KMS-11 (cell line): ENCODE results near the gene RBM17.

Experiments
- H2AFZ ChIP-seq: fragments of 200-600 bp; sonication (generic); 2 replicates; pipeline ENCODE4 v1.6.1; 2016; ENCODE audit warnings: antibody characterized with exemption, mixed run types, low read depth
- H3K27ac ChIP-seq: fragments of 200-600 bp; sonication (generic); 2 replicates; pipeline ENCODE4 v1.6.1; 2016; ENCODE audit warnings: mild to moderate bottlenecking, mixed run types
- H3K27me3 ChIP-seq: fragments of 200-600 bp; sonication (generic); 2 replicates; pipeline ENCODE4 v1.6.1; 2017; ENCODE audit warnings: mild to moderate bottlenecking, low read depth, mixed run types, moderate library complexity; ENCODE audit not compliant: insufficient read depth
- H3K36me3 ChIP-seq: fragments of 200-600 bp; sonication (generic); 2 replicates; pipeline ENCODE4 v1.6.1; 2017; ENCODE audit warnings: mild to moderate bottlenecking, mixed run types; ENCODE audit not compliant: insufficient read depth
- H3K4me1 ChIP-seq: fragments of 200-600 bp; sonication (generic); 2 replicates; pipeline ENCODE4 v1.6.1; 2016; ENCODE audit warnings: mild to moderate bottlenecking, low read depth, mixed run types; ENCODE audit not compliant: poor library complexity, severe bottlenecking
- H3K4me2 ChIP-seq: fragments of 200-600 bp; sonication (generic); 2 replicates; pipeline ENCODE4 v1.7.0; 2016; ENCODE audit warnings: mild to moderate bottlenecking, mixed run types
- H3K4me3 ChIP-seq: fragments of 200-600 bp; sonication (generic); IDR thresholded peaks from 2 replicates; pipeline ENCODE4 v1.6.1; 2017; ENCODE audit warnings: low read depth, low read length, mixed read lengths; ENCODE audit not compliant: insufficient read depth
- H3K79me2 ChIP-seq: fragments of 200-600 bp; sonication (generic); 2 replicates; pipeline ENCODE4 v1.6.1; 2016; ENCODE audit warnings: low read depth, mixed run types; ENCODE audit not compliant: insufficient read depth
- H3K9ac ChIP-seq: fragments of 200-600 bp; sonication (generic); 2 replicates; pipeline ENCODE4 v1.6.1; 2016; ENCODE audit warnings: mild to moderate bottlenecking, mixed run types
- H4K20me1 ChIP-seq: fragments of 200-600 bp; sonication (generic); 2 replicates; pipeline ENCODE4 v1.6.1; 2016; ENCODE audit warnings: mild to moderate bottlenecking, mixed run types; ENCODE audit not compliant: insufficient read depth
- CTCF ChIP-seq: fragments of 200-600 bp; sonication (generic); conservative IDR thresholded peaks from 2 replicates; pipeline ENCODE4 v1.6.1; 2017; ENCODE audit warnings: low read depth, mild to moderate bottlenecking, antibody characterized with exemption, low read length, moderate library complexity, mixed read lengths

The RBM17 gene

GRCh38 chr10:6161921-6162320 lies 73.1 kb downstream of the RBM17 start:
- Histone ChIP-seq H3K4me2 (no peak overlapping the region), H3K36me3 (no peaks in the 10 kb centered on the region), H2AFZ (no peak overlapping the region), H3K4me1 (peaks cover 14% of the 10 kb centered on the region), H3K27ac (no peak overlapping the region), H3K79me2 (peaks cover 31% of the 10 kb centered on the region), H3K27me3 (no peaks in the 10 kb centered on the region), H3K9ac (no peak overlapping the region), H3K4me3 (no peak overlapping the region), H4K20me1 (no peaks in the 10 kb centered on the region)
- TF ChIP-seq CTCF, result no peak

GRCh38 chr10:6162589-6163356 lies 73.9 kb downstream of the RBM17 start:
- H3K4me3 ChIP-seq, result no peak overlapping the region
- H3K36me3 ChIP-seq, result no peaks in the 10 kb centered on the region
- H3K79me2 ChIP-seq, result peaks cover 39% of the 10 kb centered on the region
- H3K4me1 ChIP-seq, result peaks cover 14% of the 10 kb centered on the region
- no peak overlapping the region for H3K9ac ChIP-seq
- no peaks in the 10 kb centered on the region for H3K27me3 ChIP-seq
- no peaks in the 10 kb centered on the region for H4K20me1 ChIP-seq
- TF ChIP-seq CTCF, result no peak
- H2AFZ ChIP-seq, result peak overlapping the region; percentile 78
- 0 out of 2 replicates have a peak overlapping the region, but pooled peaks have one; percentile 21 for H3K27ac ChIP-seq
- peak overlapping the region; percentile 97 for H3K4me2 ChIP-seq

GRCh38 chr10:6163364-6164270 lies 74.8 kb downstream of the RBM17 start:
- no peaks in the 10 kb centered on the region for H4K20me1 ChIP-seq
- TF ChIP-seq CTCF, result no peak
- H3K27ac ChIP-seq, result peak overlapping the region; percentile 81
- peak overlapping the region; percentile 98 for H3K9ac ChIP-seq
- H3K4me2 ChIP-seq, result peak overlapping the region; percentile 97
- H3K4me1 ChIP-seq, result peaks cover 14% of the 10 kb centered on the region
- H2AFZ ChIP-seq, result peak overlapping the region; percentile 78
- H3K4me3 ChIP-seq, result no peak overlapping the region
- no peaks in the 10 kb centered on the region for H3K36me3 ChIP-seq
- no peaks in the 10 kb centered on the region for H3K27me3 ChIP-seq
- H3K79me2 ChIP-seq, result peaks cover 47% of the 10 kb centered on the region

- no peaks in the 10 kb centered on the region for H4K20me1 ChIP-seq
- H3K4me3 ChIP-seq, result no peak overlapping the region
- H3K27ac ChIP-seq, result peak overlapping the region; percentile 81
- peaks cover 53% of the 10 kb centered on the region for H3K79me2 ChIP-seq
- peak overlapping the region; percentile 96 for H3K4me2 ChIP-seq
- TF ChIP-seq CTCF, result no peak
- peaks cover 14% of the 10 kb centered on the region for H3K4me1 ChIP-seq
- H2AFZ ChIP-seq, result peak overlapping the region; percentile 69
- H3K9ac ChIP-seq, result peak overlapping the region; percentile 98
- H3K36me3 ChIP-seq, result no peaks in the 10 kb centered on the region
- no peaks in the 10 kb centered on the region for H3K27me3 ChIP-seq
Observed at GRCh38 chr10:6164271-6165095, 75.6 kb downstream of the RBM17 start.
